ENCODE data around the gene PCCA. TPM values are rescaled to one million over a fixed set of nuclear protein-coding genes. Genes with fewer than 3 reads are reported as not detected.

PCCA gene
- total RNA-seq, 1 experiment from 2014 or later = 52.8 TPM

- TF ChIP-seq SOX15 (CRISPR knock-in tag; IDR thresholded peaks at IDR 0.05) (no peak), MYBL2 (CRISPR knock-in tag; IDR thresholded peaks at IDR 0.05) (no peak), ZNF423 (CRISPR knock-in tag; IDR thresholded peaks at IDR 0.05) (no peak), ZNF512 (CRISPR knock-in tag; IDR thresholded peaks at IDR 0.05; ENCODE audit: borderline replicate concordance) (no peak), TEAD1 (CRISPR knock-in tag; IDR thresholded peaks at IDR 0.05) (no peak), CREM (CRISPR knock-in tag; IDR thresholded peaks at IDR 0.05) (no peak), TCF7 (CRISPR knock-in tag; IDR thresholded peaks at IDR 0.05; ENCODE audit: low read depth) (no peak), CTCF (IDR thresholded peaks at IDR 0.05) (no peak), TEAD4 (CRISPR knock-in tag; IDR thresholded peaks at IDR 0.05) (no peak), IRF1 (CRISPR knock-in tag; IDR thresholded peaks at IDR 0.05) (no peak), FOXJ3 (CRISPR knock-in tag; IDR thresholded peaks at IDR 0.05; ENCODE audit: borderline replicate concordance) (no peak), ZNF416 (CRISPR knock-in tag; IDR thresholded peaks at IDR 0.05) (no peak), ZNF263 (CRISPR knock-in tag; IDR thresholded peaks at IDR 0.05; ENCODE audit: low read depth) (no peak)
- ChIA-PET POLR2A (no interaction called here), CTCF (no interaction called here)
- peak overlapping the region; percentile 85; the same call in 1 of the 2 replicates for H3K27ac Mint-ChIP-seq
- ATAC-seq (peak; percentile 80), DNase-seq (ENCODE audit: low spot score) (no peak)
- peaks cover 39% of the 10 kb centered on the region for H3K4me1 Mint-ChIP-seq
- H3K36me3 Mint-ChIP-seq = peaks cover 6% of the 10 kb centered on the region; the same call in 1 of the 2 replicates
- no peak overlapping the region for H3K4me3 Mint-ChIP-seq
- no peaks in the 10 kb centered on the region for H3K9me3 Mint-ChIP-seq
- no peaks in the 10 kb centered on the region for H3K27me3 Mint-ChIP-seq (ENCODE audit: low read depth)
Observed at GRCh38 chr13:100306030-100306429, 217.1 kb downstream of the PCCA start.

GRCh38 chr13:100306434-100306999 is 217.6 kb downstream of the PCCA start:
- peak overlapping the region; percentile 85 for H3K27ac Mint-ChIP-seq
- peak; percentile 51 for ATAC-seq
- ChIA-PET POLR2A (no interaction called here), CTCF (interaction anchor here (0.6 kb wide), 1 partner anchor 402 kb away, joined by 3 read pairs; no protein-coding TSS in a partner anchor)
- DNase-seq (ENCODE audit: low spot score) = no peak
- H3K9me3 Mint-ChIP-seq = no peaks in the 10 kb centered on the region
- H3K36me3 Mint-ChIP-seq = peaks cover 6% of the 10 kb centered on the region; the same call in 1 of the 2 replicates
- no peaks in the 10 kb centered on the region for H3K27me3 Mint-ChIP-seq (ENCODE audit: low read depth)
- no peak overlapping the region for H3K4me3 Mint-ChIP-seq
- peaks cover 34% of the 10 kb centered on the region for H3K4me1 Mint-ChIP-seq
- TF ChIP-seq ZSCAN18 (CRISPR knock-in tag; IDR thresholded peaks at IDR 0.05) (no peak), ATF6 (CRISPR knock-in tag; IDR thresholded peaks at IDR 0.05) (no peak), ZBTB43 (CRISPR knock-in tag; IDR thresholded peaks at IDR 0.05) (no peak), ZNF396 (CRISPR knock-in tag; IDR thresholded peaks at IDR 0.05; ENCODE audit: borderline replicate concordance) (no peak), PREB (CRISPR knock-in tag; IDR thresholded peaks at IDR 0.05; ENCODE audit: borderline replicate concordance) (no peak), AR (CRISPR knock-in tag; IDR thresholded peaks at IDR 0.05) (no peak)
